A549 (cell line): ENCODE measurements around the gene PLXNC1. TPM values are rescaled to one million over a fixed set of nuclear protein-coding genes. Genes with fewer than 3 reads are reported as not detected.

Experiments
- ATAC-seq, 2 experiments: fragments of 200-7000 bp in 1 of 2; fragments of >200 bp in 1 of 2; cut with Nextera tagmentation in 1 of 2; cut with Tn5 transposase in 1 of 2; 3 replicates each; pipeline versions ENCODE4 v1.8.0 to v1.9.1; 2018 to 2020; ENCODE audit warnings: mild to moderate bottlenecking in 1 of 2, moderate library complexity in 1 of 2
- CTCF ChIA-PET: fragments of 300-600 bp; sonication (Branson Sonifier 250); formaldehyde crosslinking; extraction: SDS; loops from one replicate; lab custom pipeline; 2021; ENCODE audit warnings: antibody characterized with exemption, inconsistent platforms; lab: Yijun Ruan, JAX
- POLR2A ChIA-PET: fragments of 350-600 bp; formaldehyde crosslinking; extraction: SDS; loops from one replicate; lab custom pipeline; 2021; ENCODE audit warnings: antibody characterized with exemption, inconsistent platforms; lab: Yijun Ruan, JAX
- DNase-seq, 2 experiments: peaks; one replicate each; pipeline versions ENCODE4 v3.0.0 to v3.0.0-alpha.2; 2011 to 2016; ENCODE audit warnings: low read depth in 1 of 2, low spot score in 1 of 2
- FAIRE-seq: peaks from 2 replicates; lab custom pipeline; 2011; peaks lifted over from hg19 to GRCh38; lab: Jason Lieb, UNC
- H3K27ac ChIP-seq, 2 experiments: fragments of >200 bp; sonication (Bioruptor Twin); formaldehyde crosslinking; 3 replicates each; pipeline ENCODE4 v1.5.1; 2016 to 2017
- H3K4me1 ChIP-seq: fragments of >200 bp; sonication (Bioruptor Twin); formaldehyde crosslinking; 3 replicates; pipeline ENCODE4 v1.6.1; 2016
- H3K4me2 ChIP-seq: fragments of >200 bp; sonication (Bioruptor Twin); formaldehyde crosslinking; 3 replicates; pipeline ENCODE4 v1.6.1; 2016
- H3K4me3 ChIP-seq: fragments of >200 bp; sonication (Bioruptor Twin); formaldehyde crosslinking; 3 replicates; pipeline ENCODE4 v1.5.1; 2016
- H3K9me3 ChIP-seq: fragments of >200 bp; sonication (Bioruptor Twin); formaldehyde crosslinking; 3 replicates; pipeline ENCODE4 v1.6.1; 2016
- BCL3 ChIP-seq: fragments of >200 bp; sonication (Bioruptor Twin); formaldehyde crosslinking; IDR thresholded peaks from 3 replicates; pipeline ENCODE4 v1.6.1; 2016
- CBX8 ChIP-seq: fragments of 200-600 bp; sonication (generic); IDR thresholded peaks from 2 replicates; pipeline ENCODE4 v1.6.1; 2016
- CEBPB ChIP-seq, 2 experiments: fragments of >200 bp in 1 of 2; sonication (Bioruptor Twin) in 1 of 2; formaldehyde crosslinking in 1 of 2; IDR thresholded peaks; 2 replicates each; pipeline ENCODE4 v1.6.1; 2012 to 2016
- CHD2 ChIP-seq: fragments of 150-350 bp; IDR thresholded peaks from 2 replicates; pipeline ENCODE4 v1.6.1; 2014; ENCODE audit warnings: low read length; ENCODE audit not compliant: partially characterized antibody
- EHF ChIP-seq: fragments of 250-450 bp; sonication (Bioruptor Pico); IDR thresholded peaks from 2 replicates; pipeline ENCODE4 v1.5.0; 2020; ENCODE audit warnings: mild to moderate bottlenecking
- EP300 ChIP-seq, 2 experiments: fragments of >200 bp; sonication (Bioruptor Twin); formaldehyde crosslinking; IDR thresholded peaks; 2 replicates in 1 of 2; 3 replicates in 1 of 2; pipeline ENCODE4 v1.6.1; 2016 to 2017
- FOXS1 ChIP-seq: fragments of 250-450 bp; sonication (Bioruptor Pico); IDR thresholded peaks from 2 replicates; pipeline ENCODE4 v1.5.0; 2020; ENCODE audit warnings: mild to moderate bottlenecking, moderate library complexity
- GATA3 ChIP-seq: IDR thresholded peaks from 2 replicates; pipeline ENCODE4 v1.6.1; 2012; ENCODE audit warnings: borderline replicate concordance
- HMGXB4 ChIP-seq: fragments of 250-450 bp; sonication (Bioruptor Pico); IDR thresholded peaks from 2 replicates; pipeline ENCODE4 v1.5.0; 2021; ENCODE audit warnings: mild to moderate bottlenecking, moderate library complexity, borderline replicate concordance
- HOXA7 ChIP-seq: fragments of 250-450 bp; sonication (Bioruptor Pico); IDR thresholded peaks from 2 replicates; pipeline ENCODE4 v1.5.0; 2020; ENCODE audit warnings: mild to moderate bottlenecking, moderate library complexity
- HOXB5 ChIP-seq: fragments of 250-450 bp; sonication (Bioruptor Pico); IDR thresholded peaks from 2 replicates; pipeline ENCODE4 v1.5.0; 2020; ENCODE audit warnings: mild to moderate bottlenecking, moderate library complexity
- JUNB ChIP-seq: fragments of >200 bp; sonication (Bioruptor Twin); formaldehyde crosslinking; IDR thresholded peaks from 2 replicates; pipeline ENCODE4 v1.6.1; 2016
- KDM1A ChIP-seq: fragments of 200-600 bp; sonication (generic); IDR thresholded peaks from 2 replicates; pipeline ENCODE4 v1.6.1; 2016; ENCODE audit warnings: low read depth, mild to moderate bottlenecking
- MAFK ChIP-seq: fragments of 450-650 bp; IDR thresholded peaks from 2 replicates; pipeline ENCODE4 v1.6.1; 2014; ENCODE audit not compliant: partially characterized antibody
- MAZ ChIP-seq: fragments of 150-350 bp; IDR thresholded peaks from 2 replicates; pipeline ENCODE4 v1.6.1; 2014; ENCODE audit warnings: antibody characterized with exemption, low read depth, low read length, borderline replicate concordance
- NFE2L2 ChIP-seq: fragments of 150-350 bp; conservative IDR thresholded peaks from 2 replicates; pipeline ENCODE4 v1.6.1; 2014; ENCODE audit warnings: low read length
- PHF8 ChIP-seq: fragments of 200-600 bp; sonication (generic); IDR thresholded peaks from 2 replicates; pipeline ENCODE4 v1.6.1; 2016; ENCODE audit warnings: low read depth, mild to moderate bottlenecking, antibody characterized with exemption, moderate library complexity, borderline replicate concordance
- POLR2A ChIP-seq: IDR thresholded peaks from 2 replicates; pipeline ENCODE4 v1.6.1; 2012; ENCODE audit warnings: mild to moderate bottlenecking, low read length
- RAD21 ChIP-seq, 2 experiments: fragments of >200 bp in 1 of 2; sonication (Bioruptor Twin) in 1 of 2; formaldehyde crosslinking in 1 of 2; IDR thresholded peaks in 1 of 2; conservative IDR thresholded peaks in 1 of 2; 2 replicates in 1 of 2; 3 replicates in 1 of 2; pipeline ENCODE4 v1.6.1; 2012 to 2018; ENCODE audit warnings: inconsistent platforms in 1 of 2
- RARB ChIP-seq: fragments of 250-450 bp; sonication (Bioruptor Pico); IDR thresholded peaks from 2 replicates; pipeline ENCODE4 v1.8.0; 2021; ENCODE audit warnings: mild to moderate bottlenecking, moderate library complexity
- RCOR1 ChIP-seq: fragments of 150-350 bp; IDR thresholded peaks from 2 replicates; pipeline ENCODE4 v1.6.1; 2014; ENCODE audit warnings: antibody characterized with exemption, low read length, low read depth
- REST ChIP-seq: fragments of 200-600 bp; sonication (generic); IDR thresholded peaks from 2 replicates; pipeline ENCODE4 v1.6.1; 2016; ENCODE audit warnings: antibody characterized with exemption, mild to moderate bottlenecking, moderate library complexity
- RNF2 ChIP-seq: fragments of 200-600 bp; sonication (generic); IDR thresholded peaks from 2 replicates; pipeline ENCODE4 v1.6.1; 2016; ENCODE audit warnings: low read depth, mild to moderate bottlenecking, antibody characterized with exemption, moderate library complexity, borderline replicate concordance
- SMC3 ChIP-seq: fragments of >200 bp; sonication (Bioruptor Twin); formaldehyde crosslinking; IDR thresholded peaks from 3 replicates; pipeline ENCODE4 v1.6.1; 2018; ENCODE audit warnings: inconsistent platforms
- SREBF2 ChIP-seq: fragments of 450-650 bp; IDR thresholded peaks from 2 replicates; pipeline ENCODE4 v1.6.1; 2014; ENCODE audit warnings: mild to moderate bottlenecking, moderate library complexity
- USF2 ChIP-seq: fragments of 450-650 bp; IDR thresholded peaks from 2 replicates; pipeline ENCODE4 v1.6.1; 2014; ENCODE audit warnings: antibody characterized with exemption
- ZC3H11A ChIP-seq: fragments of 450-650 bp; IDR thresholded peaks from 2 replicates; pipeline ENCODE4 v1.6.1; 2014; ENCODE audit warnings: antibody characterized with exemption, mild to moderate bottlenecking
- ZFP36 ChIP-seq: fragments of 450-650 bp; IDR thresholded peaks from 2 replicates; pipeline ENCODE4 v1.6.1; 2014; ENCODE audit warnings: borderline replicate concordance; ENCODE audit not compliant: partially characterized antibody
- WGBS: methylation state at CpG from one replicate; pipeline ENCODE4 v1.1.6; 2017; ENCODE audit errors: missing lambda C conversion rate; 5-methylcytosine and 5-hydroxymethylcytosine counted together
- polyA plus RNA-seq, 4 experiments: library from polyadenylated mRNA; depleted of rRNA in 3 of 4; stranded (reverse); fragments of >200 nt; fragmentation: RNase III in 1 of 4; extraction: RNeasy Plus Mini Kit Qiagen cat#74134 plus additional on column Dnase treatment in 1 of 4; gene quantifications; 2 replicates in 3 of 4; 3 replicates in 1 of 4; pipeline ENCODE4 v1.2.3, GENCODE V29; 2011 to 2017

Gene PLXNC1
- polyA plus RNA-seq, 2 of the 4 experiments (the other 2 are of a cell fraction) = 0.12 to 0.50 TPM

- Histone ChIP-seq H3K4me1 (peaks cover 24% of the 10 kb centered on the region; the same call in 2 of the 3 replicates), H3K9me3 (no peaks in the 10 kb centered on the region), H3K4me3 (no peak overlapping the region), H3K4me2 (no peak overlapping the region)
- CTCF ChIA-PET = interaction anchor here (0.6 to 9.9 kb wide), 18 partner anchors 9 to 1117 kb away, joined by 3 to 334 read pairs (median 54); partner anchors contain the start of genes MRPL42 and SOCS2
- 38% methylated on average over 4 of the region's 4 CpGs for WGBS
- POLR2A ChIA-PET = interaction anchor here (0.9 kb wide), 1 partner anchor 534 kb away, joined by 3 read pairs; no protein-coding TSS in a partner anchor
- no peak for TF ChIP-seq CHD2
- no peak for TF ChIP-seq SMC3
- TF ChIP-seq RARB (CRISPR knock-in tag) = no peak
- TF ChIP-seq NFE2L2 = no peak
- no peak for TF ChIP-seq HOXB5
- no peak for TF ChIP-seq FOXS1 (CRISPR knock-in tag)
- TF ChIP-seq ZFP36 = no peak
- no peak for TF ChIP-seq RCOR1
- TF ChIP-seq EHF (CRISPR knock-in tag) = no peak
- no peak for TF ChIP-seq SREBF2
- TF ChIP-seq CBX8 = no peak
- TF ChIP-seq POLR2A = no peak
- TF ChIP-seq BCL3 = no peak
- no peak for TF ChIP-seq RNF2
- no peak for TF ChIP-seq RAD21 (conservative IDR thresholded peaks at IDR 0.05 in 1 of 2, IDR thresholded peaks at IDR 0.05 in 1 of 2)
- no peak for TF ChIP-seq HOXA7
- no peak for TF ChIP-seq EP300 (IDR thresholded peaks at IDR 0.05)
- no peak for TF ChIP-seq USF2
- no peak for TF ChIP-seq PHF8
- TF ChIP-seq HMGXB4 (CRISPR knock-in tag) = no peak
- TF ChIP-seq, all 56 proteins: peak for 0
- ATAC-seq (no peak), FAIRE-seq (no peak), DNase-seq (no peak)
- no peak overlapping the region for H3K27ac ChIP-seq
Observed at GRCh38 chr12:94103986-94104385, 44.4 kb upstream of the PLXNC1 start.

GRCh38 chr12:94107910-94108309 lies 40.5 kb upstream of the PLXNC1 start:
- H3K27ac ChIP-seq = no peak overlapping the region
- 42% methylated on average over 4 of the region's 4 CpGs for WGBS
- H3K4me1 ChIP-seq = peaks cover 7% of the 10 kb centered on the region; the same call in 1 of the 3 replicates
- no peak overlapping the region for H3K4me2 ChIP-seq
- no peak for FAIRE-seq
- CTCF ChIA-PET = interaction anchor here (1.0 to 9.9 kb wide), 4 partner anchors 516 to 1121 kb away, joined by 3 to 334 read pairs (median 118); partner anchors contain the start of gene SOCS2
- no peak overlapping the region for H3K4me3 ChIP-seq
- no peak for ATAC-seq
- TF ChIP-seq MAZ (no peak), JUNB (no peak), MAFK (no peak), POLR2A (no peak), CBX8 (no peak), SMC3 (no peak), BCL3 (no peak), CEBPB (IDR thresholded peaks at IDR 0.05) (no peak), REST (no peak), ZC3H11A (no peak), KDM1A (no peak), ZFP36 (no peak), GATA3 (no peak)
- POLR2A ChIA-PET = no interaction called here
- DNase-seq = no peak
- no peaks in the 10 kb centered on the region for H3K9me3 ChIP-seq
